ENCODE data around the gene MOSPD3.
"Not testable (repeated sequence)": the region's sequence is repeated elsewhere in the genome, so short reads cannot be mapped to it uniquely, and the experiment has no call there.

MOSPD3 gene

GRCh38 chr7:100611983-100612729, at the start of gene MOSPD3:
Gene MOSPD3 (plus strand): TSS chr7:100612540. CDS start chr7:100612792, 252 bp downstream.
- DNase-seq: peak; percentile 99

- DNase-seq: no peak
These were observed 49.2 kb upstream of the MOSPD3 start for GRCh38 chr7:100563100-100563564.

- DNase-seq: no peak
These were observed 48.4 kb upstream of the MOSPD3 start for GRCh38 chr7:100563809-100564400.

GRCh38 chr7:100564405-100564804, 47.9 kb upstream of the MOSPD3 start:
- not testable (repeated sequence) for DNase-seq

GRCh38 chr7:100565133-100565571, 47.2 kb upstream of the MOSPD3 start:
- no peak for DNase-seq

- no peak for DNase-seq
These were observed 46.3 kb upstream of the MOSPD3 start for GRCh38 chr7:100566018-100566531.

- no peak for DNase-seq
These were observed 45.2 kb upstream of the MOSPD3 start for GRCh38 chr7:100567031-100567730.

GRCh38 chr7:100567751-100568175, 44.6 kb upstream of the MOSPD3 start:
- DNase-seq: no peak

GRCh38 chr7:100568176-100568895, 44.0 kb upstream of the MOSPD3 start:
- no peak for DNase-seq

GRCh38 chr7:100568896-100569844, 43.2 kb upstream of the MOSPD3 start:
- DNase-seq: no peak

- DNase-seq: no peak
These were observed 41.1 kb upstream of the MOSPD3 start for GRCh38 chr7:100570954-100571828.

GRCh38 chr7:100571829-100572116, 40.6 kb upstream of the MOSPD3 start:
- no peak for DNase-seq

GRCh38 chr7:100572281-100572948, 39.9 kb upstream of the MOSPD3 start:
- DNase-seq: no peak

GRCh38 chr7:100572949-100573675, 39.2 kb upstream of the MOSPD3 start:
- no peak for DNase-seq

GRCh38 chr7:100573691-100574361, 38.5 kb upstream of the MOSPD3 start, which contains the start of gene SAP25:
Gene SAP25 (minus strand): TSS chr7:100573900. CDS start chr7:100573742, 158 bp downstream.
- DNase-seq: no peak

GRCh38 chr7:100574362-100575205, 37.8 kb upstream of the MOSPD3 start:
- DNase-seq: no peak

- no peak for DNase-seq
These were observed 37.1 kb upstream of the MOSPD3 start for GRCh38 chr7:100575206-100575631.

Measured in NCI-H1417 treated with DMSO at 0.1 percent for 48 hours (cell line).